Activated CD4-positive, CD25-positive, alpha-beta regulatory T cell treated with anti-CD3 and anti-CD28 coated beads, Interleukin-2, amount 50 U/mL, for 16 hours (primary cell): ENCODE results near the gene SCAF4.
"Not testable (repeated sequence)": the region's sequence is repeated elsewhere in the genome, so short reads cannot be mapped to it uniquely, and the experiment has no call there.

Experiments
- DNase-seq: peaks from one replicate; pipeline ENCODE4 v3.0.0-alpha.2; 2020; ENCODE audit warnings: low read depth, low spot score

SCAF4 gene

DNA sequence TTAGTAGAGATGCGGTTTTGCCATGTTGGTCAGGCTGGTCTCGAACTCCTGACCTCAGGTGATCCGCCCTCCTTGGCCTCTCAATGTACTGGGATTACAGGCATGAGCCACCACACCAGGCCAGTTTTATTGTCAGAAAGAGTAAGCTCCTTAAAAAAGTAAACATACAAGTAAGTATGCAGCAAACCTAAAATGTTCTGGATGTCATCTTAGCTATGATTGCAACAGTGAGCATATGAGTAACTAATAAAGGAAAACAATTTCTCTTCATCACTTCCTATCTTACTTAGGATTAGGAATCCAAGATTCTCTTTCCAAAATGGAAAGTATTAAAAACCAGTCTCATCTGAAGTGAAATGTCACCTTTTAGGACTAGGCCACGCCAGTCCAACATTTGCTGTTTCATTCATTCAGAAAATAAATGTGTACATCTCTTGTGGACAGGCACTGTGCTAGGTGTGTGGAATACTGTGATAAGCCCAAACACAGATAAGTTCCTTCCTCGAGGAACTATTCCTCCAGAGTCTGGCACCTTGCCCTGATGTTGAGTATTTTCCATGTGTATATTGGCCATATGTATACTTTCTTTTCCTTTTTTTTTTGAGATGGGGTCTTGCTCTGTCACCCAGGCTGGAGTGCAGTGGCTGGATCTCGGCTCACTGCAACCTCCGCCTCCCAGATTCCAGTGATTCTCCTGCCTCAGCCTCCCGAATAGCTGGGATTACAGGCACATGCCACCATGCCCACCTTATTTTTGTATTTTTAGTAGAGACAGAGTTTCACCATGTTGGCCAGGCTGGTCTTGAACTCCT is 5.9 kb upstream of the SCAF4 start:
- not testable (repeated sequence) for DNase-seq

DNA sequence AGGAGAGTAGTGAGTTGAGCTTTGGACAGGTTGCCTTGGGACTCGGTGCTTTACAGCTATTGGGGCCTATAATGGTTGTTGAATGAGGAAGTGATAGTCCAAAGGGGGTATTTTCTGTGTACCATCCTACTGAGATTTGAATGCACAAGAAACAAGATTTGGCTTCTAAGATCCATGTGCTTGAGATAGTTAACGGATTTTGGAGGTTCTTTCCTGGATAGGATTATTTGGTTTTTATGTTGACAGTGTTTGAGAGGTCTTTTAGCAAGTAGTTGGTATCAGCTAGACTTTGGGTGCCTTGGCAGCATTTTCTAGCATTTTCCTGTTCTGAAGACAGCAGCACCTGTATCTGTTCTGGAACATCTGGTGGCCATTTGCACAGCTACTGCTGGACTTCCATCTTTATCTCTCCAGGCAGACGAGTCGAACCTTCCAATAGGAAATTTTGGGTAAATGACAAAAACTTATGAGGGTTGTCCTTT is 3.6 kb upstream of the SCAF4 start:
- DNase-seq, result no peak

DNA sequence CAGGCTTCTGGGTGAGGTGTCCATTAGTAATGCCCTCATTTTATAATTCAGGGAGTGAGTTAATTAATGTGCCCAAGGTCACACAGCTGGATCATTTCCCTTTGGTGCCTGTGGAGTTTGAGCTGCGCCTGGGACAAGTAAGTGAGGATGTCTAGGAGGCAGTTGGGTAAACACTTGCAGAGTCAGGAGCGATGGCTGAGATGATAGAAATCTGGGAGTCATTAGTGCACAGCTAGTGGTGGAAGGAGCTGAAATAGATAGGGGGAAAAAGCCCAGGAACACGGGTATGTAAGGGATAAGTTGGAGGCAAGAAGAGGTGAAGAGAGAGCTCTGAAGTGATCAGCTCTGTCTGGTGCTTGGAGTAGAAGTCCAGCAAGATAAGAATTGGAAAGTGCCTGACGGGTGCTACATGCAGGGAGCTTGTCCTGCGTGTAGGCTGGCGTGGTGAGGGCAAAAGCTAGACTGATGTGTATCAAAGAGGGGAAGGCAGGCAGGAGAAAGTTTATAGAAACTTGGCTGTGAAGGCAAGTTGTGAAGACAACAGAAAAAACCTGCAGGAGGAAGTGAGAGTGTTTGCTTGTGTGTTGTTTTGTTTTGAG is 1.7 kb upstream of the SCAF4 start:
- no peak for DNase-seq

DNA sequence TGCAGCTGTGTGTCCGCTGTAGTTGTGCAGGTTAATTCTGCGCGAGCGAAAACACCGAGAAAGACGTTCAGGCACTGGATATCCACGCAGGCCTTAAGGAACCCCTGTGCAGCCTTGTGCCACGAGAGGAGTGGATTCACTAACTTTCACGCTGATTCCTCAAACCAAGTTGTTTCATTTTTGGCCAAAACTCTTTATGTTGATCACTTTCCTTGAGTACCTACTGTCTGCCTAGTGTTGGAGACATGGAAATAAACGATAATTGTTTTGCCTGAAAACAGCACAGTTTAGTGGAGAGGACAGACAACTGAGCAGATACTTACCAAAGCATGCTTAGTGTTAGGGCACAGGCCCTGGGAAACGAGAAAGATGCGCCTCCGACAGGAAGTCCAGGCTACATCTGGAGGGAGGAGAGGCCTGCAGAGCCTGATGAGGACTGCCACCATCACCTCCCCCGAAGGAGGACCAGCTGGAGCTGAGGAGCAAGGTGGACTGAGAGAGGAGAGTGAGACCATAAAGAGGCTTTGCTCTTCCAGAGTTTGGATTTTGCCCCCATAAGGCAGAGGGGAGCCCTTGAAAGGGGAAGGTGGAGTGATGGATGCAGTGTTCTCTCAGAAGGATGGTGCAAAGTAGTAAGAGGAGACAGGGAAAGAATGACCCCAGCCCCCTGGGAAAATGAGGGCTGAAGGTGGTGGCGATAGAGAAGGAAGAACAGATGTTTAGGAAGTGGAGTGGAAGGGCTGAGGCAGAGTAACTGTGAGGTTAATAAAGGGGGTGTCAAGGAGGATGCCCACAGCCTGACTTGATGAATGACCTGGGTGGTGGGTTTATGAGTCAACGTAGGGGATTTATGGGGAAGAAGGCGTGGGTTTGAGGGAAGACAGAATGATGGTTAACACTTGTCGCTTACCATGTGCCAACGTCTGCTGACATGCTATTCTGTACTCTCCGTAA is 956 bp upstream of the SCAF4 start:
- no peak for DNase-seq

DNA sequence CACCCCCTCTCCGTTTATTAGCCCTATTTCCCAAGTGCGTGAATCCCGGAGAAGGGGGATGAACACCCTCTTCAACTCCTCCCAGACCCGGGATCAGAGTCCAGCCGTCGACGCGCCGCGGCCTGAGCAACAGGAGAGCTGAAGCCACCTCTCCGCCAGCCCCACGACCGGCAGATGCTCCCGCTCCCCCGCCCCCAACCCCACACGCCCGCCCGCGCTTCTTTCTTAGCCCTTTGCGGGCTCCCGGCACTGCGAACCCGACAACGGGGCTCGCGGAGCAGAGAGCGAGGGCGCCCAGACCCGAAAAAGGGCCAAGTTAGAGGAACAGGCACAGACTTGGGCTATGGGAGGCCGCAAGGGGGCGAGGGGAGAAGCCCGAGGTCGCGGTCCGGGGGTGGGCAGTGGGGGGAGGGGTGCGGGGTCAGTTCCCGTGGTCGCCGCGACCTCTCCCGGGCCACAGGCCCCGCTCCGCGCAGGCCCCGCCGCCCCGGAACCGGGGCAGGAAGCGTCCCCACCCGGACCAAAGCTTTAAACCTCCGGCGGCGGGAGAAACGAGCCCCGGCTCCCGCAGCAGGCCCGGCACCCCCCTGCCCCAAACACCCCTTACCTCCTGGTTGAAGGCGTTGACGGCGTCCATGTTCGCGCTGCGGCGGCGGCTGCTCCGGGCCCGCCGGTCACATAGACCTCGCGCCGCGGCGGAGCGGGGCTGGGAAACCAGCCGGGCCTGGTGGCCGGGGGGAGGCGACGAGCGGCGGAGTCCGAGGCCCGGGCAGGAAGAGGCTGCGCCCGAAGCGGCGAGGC is 662 bp downstream of the SCAF4 start:
- no peak for DNase-seq

DNA sequence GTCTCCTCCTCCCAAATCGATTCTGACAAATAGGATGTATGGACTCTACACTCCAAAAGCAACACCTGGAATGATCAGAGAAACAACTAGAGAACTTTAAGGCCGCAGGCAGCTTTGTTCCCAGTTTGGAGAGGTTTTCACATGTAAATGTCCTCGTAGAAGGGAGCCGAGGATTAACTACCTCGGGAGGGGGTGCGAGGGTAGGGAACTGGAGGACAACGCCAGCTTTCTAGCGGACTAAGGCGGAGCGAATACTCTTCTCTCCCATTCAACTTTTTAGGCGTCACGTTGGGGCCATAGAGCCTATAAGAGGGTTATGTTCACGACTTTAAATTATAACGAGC is 1.2 kb downstream of the SCAF4 start:
- DNase-seq, result no peak

DNA sequence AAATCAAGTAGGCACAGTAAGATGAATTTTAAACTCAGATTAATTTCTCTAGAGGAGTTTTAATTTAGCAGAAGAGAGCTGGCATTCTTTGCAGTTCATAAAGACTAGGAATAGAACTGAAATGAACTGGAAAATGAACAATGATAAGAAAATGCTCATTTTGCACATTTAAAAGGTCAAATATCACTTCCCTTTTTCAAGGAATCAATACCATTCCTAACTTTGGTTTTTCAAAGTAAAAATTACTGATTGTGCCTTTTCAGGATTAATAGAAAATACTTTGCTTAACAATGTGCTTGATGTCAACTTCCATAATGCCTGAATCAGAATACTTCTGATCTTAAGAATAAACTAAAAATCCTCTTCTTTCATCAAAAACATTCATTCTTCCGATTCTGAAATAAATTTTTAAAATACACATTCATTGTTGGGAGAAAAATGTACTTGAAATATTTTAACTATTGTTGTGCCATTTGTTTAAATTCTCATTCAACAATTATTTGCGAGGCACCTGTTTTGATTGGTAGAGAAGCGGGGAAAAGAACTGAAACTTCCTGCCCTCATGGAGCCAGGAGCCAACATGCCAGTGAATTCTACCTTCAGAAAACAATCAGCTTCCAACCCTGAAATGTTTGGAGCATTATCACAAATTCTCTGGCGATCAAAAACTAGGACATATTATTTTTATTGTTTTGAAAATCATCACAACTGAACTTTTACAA is 2.1 kb downstream of the SCAF4 start:
- no peak for DNase-seq

DNA sequence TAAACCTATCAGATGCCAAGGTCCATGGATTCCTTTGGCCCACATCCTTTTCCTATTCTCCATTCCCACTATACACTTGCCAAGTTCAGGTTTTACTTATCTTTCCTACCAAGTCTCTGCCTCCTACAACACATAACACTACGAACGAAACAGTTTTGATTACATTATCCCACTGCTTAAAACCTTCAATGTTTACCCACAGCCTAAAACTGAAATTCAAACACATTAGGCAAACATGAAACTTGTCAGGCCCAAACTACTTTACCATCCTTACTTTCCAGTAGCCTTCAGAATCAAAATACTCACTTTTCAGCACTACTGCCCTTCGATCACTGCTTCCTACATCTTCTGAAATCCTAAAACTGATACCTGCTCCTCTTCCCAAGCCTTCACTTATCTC is 3.0 kb downstream of the SCAF4 start:
- DNase-seq, result no peak

DNA sequence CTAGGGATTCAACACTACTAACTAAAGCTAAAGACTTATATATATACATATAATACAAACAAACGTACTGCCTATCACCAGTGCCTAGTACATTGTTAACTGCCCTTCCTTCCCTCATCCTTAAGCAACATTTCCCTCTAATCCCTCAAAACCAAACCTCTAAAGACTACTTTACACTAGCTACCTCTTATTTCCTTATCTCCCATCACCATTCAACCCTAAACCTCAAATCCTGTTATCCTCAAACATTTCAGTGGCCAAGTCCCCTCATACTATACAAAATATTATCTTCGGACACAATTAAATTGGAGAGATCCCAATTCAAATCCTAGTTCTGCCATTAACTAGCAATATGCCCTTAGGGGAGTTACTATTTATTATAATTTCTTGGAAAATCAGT is 3.7 kb downstream of the SCAF4 start:
- no peak for DNase-seq

DNA sequence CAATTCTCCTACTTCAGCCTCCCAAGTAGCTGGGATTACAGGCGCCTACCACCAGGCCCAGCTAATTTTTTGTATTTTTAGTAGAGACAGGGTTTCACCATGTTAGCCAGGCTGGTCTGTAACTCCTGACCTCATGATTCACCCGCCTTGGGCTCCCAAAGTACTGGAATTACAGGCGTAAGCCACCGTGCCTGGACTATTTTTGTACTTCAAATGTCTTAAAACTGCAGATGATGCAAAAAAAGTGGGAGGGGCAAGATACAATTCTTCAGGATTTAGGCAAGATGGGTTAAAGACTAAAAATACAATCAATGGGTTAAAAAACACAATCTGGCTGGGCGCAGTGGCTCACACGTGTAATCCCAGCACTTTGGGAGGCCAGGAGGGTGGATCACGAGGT is 4.7 kb downstream of the SCAF4 start:
- DNase-seq, result no peak

DNA sequence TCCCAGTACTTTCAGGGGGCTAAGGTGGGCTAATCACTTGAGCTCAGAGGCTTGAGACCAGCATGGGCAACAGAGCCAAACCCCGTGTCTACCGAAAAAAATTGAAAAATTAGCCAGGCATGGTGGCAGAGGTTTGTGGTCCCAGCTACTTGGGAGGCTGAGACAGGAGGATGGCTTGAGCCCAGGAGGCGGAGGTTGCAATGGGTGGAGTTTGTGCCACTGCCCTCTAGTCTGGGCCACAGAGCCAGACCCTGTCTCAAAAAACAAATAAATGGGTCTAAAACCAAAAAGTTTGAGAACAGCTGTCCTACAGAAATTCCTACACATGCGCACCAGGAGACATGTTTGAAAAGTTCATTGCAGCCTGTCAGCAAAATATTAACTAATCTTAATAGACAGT is 5.5 kb downstream of the SCAF4 start:
- no peak for DNase-seq

DNA sequence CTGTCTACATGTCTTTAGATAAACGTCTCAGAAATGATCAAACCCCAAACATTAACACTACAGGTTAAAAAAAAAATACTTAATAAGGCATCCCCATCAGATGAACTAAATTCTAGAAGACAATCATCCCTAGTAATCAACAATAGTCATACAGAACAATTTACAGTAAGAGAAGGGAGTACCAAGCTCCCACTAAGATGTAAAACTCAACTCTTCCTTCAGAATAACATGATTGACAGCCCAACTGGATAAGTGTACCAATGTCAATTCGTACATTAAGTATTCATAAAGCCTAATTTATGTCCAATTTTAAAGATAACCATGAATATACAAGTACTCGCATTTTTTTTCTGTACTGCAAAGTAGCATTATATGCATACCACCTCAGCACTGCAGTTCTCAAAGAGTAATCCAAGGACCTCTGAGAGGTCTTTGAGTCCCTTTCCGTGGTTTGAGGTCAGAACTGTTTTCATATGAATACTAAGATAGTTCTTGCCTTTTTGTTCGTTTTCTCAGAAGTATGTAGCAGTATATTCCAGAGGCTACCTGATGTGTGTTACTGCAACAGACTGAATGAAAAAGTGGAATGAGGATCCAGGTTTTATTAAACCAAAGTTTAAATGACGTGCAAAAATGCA is 6.6 kb downstream of the SCAF4 start:
- no peak for DNase-seq

DNA sequence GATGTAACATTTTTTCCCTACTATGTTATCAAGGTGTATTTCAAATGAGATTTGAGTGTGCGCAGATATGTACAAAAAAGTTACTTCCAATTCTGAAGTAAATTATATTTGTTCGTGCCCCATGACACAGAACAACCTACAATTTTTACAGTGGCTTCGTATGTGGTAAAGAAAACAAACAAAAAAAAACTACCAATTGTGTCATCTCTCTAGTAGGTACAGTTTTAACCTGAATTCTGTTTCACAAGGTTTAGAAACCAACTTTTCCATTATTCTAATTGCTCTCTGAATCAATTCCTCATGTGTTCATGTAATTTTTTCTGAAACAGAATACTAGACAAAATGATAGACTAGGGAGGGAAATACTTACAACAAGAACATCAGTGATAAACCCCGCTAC is 7.4 kb downstream of the SCAF4 start:
- no peak for DNase-seq

DNA sequence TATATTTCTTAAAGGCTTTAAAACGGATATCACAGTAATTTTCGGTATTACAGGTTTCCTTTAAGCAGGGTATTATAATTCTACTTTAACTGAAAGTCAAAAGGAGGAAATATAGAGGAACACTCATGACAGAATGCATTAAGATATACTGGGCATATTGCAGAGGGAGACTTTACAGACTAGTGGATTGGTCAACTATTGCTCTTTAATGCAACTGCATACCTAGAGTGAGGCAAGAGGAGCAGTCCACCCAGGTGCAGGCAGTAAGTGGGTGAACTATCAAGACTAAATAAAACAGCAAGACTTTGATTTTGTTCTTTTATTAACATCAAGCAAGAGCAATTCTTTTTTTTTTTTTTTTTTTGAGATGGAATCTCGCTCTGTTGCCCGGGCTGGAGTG is 10.5 kb downstream of the SCAF4 start:
- DNase-seq, result no peak

DNA sequence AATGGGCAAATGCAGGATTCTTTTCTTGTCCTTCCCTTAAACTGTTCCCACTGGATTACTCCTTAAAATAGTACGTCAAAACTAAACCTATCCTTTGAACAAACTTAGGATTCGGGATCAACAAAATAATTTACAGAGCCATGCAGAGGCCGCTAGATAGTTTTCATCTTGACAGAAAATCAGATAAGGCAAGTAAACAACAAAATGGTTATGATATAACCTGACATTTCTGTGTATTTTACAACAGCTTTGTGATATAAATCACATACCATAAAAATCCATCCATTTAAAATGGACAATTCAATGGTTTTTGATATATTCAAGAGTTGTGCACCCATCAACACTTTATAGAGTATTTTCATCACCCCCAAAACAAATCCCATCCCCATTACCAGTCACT is 11.2 kb downstream of the SCAF4 start:
- no peak for DNase-seq

DNA sequence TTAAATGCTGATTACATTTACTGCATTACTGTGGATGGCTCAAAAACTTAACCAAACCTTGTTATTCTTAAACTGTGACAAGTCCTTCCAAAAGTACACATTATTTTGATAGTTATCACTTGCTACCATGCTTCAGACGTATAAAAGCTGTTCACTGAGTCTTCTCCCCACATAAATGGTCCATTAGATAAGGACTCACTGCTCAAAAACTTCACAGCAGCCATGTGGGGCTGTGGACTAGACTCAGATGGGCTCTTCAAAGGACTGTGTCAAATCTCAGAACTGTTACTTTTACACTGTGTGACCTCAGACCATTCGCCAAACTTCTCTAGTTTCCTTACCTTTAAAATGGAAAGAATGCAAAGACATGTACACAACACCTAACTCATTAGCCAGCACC is 11.6 kb downstream of the SCAF4 start:
- no peak for DNase-seq

DNA sequence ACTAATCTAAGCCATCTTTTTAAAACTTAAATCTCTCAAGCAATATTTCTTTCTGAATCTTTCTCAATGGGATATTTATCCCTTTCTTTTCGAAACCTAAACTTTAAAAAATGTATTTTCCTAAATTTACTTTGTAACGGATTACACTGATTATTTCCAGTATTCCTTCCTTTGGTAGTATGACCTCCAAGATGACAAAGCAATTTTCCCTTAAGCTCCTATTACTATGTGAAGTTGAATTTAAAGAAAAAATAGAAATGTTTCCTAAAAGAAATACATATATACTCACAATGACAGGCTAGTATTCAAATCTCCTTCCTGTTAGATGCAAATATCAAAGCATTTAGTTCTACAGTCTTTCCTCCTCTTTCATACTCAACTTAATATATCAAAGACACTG is 15.8 kb downstream of the SCAF4 start:
- DNase-seq, result no peak

DNA sequence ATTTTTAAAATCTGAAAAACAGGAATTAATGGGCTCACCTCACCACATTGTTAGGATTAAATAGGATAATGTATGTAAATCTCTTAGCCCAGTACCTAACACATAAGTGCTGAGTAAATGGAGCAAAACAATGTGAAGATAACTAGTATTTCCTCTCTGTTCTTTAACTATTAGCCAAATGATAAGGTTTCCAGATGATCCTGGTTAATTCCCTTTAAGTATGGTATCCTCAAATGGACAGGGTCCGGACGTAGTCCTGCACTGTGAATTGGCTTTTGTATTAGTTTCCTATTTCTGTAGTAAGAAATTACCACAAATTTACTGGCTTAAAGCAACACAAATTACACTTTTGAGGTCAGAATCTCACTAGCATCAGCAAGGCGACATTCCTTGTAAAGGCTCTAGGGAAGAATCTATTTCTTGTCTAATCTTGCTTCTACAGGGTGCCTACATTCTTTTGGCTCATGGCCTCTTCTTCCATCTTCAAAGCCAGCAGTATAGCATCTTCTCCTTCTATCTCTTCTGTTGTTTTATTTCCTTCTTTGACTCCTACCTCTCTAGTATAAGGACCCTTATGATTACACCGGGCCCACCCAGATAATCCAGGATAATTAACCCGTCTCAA is 17.1 kb downstream of the SCAF4 start:
- no peak for DNase-seq

DNA sequence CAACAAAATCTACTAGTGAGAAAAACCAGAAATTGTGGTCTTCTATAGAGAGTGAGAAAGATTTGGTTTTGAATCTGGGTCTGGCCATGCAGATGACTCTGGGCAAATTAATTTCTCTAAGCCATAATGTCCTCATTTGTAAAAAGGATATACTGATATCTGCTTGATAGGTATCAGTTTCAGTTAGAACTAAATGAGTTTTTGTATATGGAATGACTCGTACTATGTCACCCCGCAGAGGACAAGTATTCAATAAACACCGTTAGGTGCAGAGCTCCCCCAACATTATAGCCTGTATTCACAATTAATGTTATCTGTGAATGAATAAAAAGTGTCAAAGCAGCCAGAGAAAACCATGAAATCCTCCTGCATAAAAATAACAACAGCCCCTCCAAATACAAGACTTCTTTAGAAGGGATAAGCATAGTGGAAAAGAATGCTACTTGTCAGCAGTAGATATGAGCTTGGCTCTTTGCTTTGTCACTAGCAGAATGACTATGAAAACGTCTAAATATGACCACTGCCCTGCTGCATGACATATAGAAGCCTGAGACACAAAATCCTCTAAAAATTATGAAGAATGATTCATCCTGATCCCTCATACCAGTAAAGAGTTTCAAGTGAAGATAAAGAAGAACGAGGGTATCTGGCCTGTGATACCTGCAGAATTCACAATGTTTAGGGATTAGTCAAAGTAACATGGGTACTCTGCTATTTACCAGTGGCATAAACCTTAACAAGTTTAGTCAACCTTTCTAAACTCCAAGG is 17.8 kb downstream of the SCAF4 start:
- no peak for DNase-seq
